ENCODE data around the gene APOC3.

Gene APOC3

GRCh38 chr11:116807601-116808261 lies 22.0 kb upstream of the APOC3 start:
- no peak for DNase-seq

GRCh38 chr11:116808262-116809175 lies 21.2 kb upstream of the APOC3 start:
- no peak for DNase-seq

GRCh38 chr11:116811194-116811593 lies 18.5 kb upstream of the APOC3 start:
- no peak for DNase-seq

- no peak for DNase-seq
Observed at GRCh38 chr11:116812109-116812508, 17.6 kb upstream of the APOC3 start.

GRCh38 chr11:116813170-116813569 lies 16.5 kb upstream of the APOC3 start:
- DNase-seq: no peak

- no peak for DNase-seq
Observed at GRCh38 chr11:116813781-116814471, 15.8 kb upstream of the APOC3 start.

GRCh38 chr11:116814502-116814901 lies 15.2 kb upstream of the APOC3 start:
- DNase-seq: no peak

GRCh38 chr11:116819049-116819448 lies 10.7 kb upstream of the APOC3 start:
- DNase-seq: no peak

- no peak for DNase-seq
Observed at GRCh38 chr11:116821050-116821918, 8.4 kb upstream of the APOC3 start.

GRCh38 chr11:116822575-116822974 lies 7.1 kb upstream of the APOC3 start:
- no peak for DNase-seq

GRCh38 chr11:116823031-116823843 lies 6.5 kb upstream of the APOC3 start, which contains the start of gene APOA4:
TSS of gene APOA4 (minus strand) at chr11:116823304. CDS start at chr11:116823191, 113 bp downstream.
- no peak for DNase-seq

GRCh38 chr11:116825434-116825833 lies 4.3 kb upstream of the APOC3 start:
- no peak for DNase-seq

GRCh38 chr11:116825854-116826750 lies 3.6 kb upstream of the APOC3 start:
- no peak for DNase-seq

GRCh38 chr11:116826751-116827431 lies 2.8 kb upstream of the APOC3 start:
- DNase-seq: no peak

- no peak for DNase-seq
Observed at GRCh38 chr11:116827461-116827860, 2.2 kb upstream of the APOC3 start.

- DNase-seq: no peak
Observed at GRCh38 chr11:116828632-116829524, 829 bp upstream of the APOC3 start.

- no peak for DNase-seq
Observed at GRCh38 chr11:116830184-116830912, 641 bp downstream of the APOC3 start.

GRCh38 chr11:116831790-116832349 lies 2.2 kb downstream of the APOC3 start:
- no peak for DNase-seq

Measured in stimulated activated CD4-positive, alpha-beta T cell treated with anti-CD3 and anti-CD28 coated beads, Interleukin-1b, Interleukin-23, amount 100 ng/mL, for 48 hours (primary cell).